ENCODE measurements around the gene PLD6.

DNA sequence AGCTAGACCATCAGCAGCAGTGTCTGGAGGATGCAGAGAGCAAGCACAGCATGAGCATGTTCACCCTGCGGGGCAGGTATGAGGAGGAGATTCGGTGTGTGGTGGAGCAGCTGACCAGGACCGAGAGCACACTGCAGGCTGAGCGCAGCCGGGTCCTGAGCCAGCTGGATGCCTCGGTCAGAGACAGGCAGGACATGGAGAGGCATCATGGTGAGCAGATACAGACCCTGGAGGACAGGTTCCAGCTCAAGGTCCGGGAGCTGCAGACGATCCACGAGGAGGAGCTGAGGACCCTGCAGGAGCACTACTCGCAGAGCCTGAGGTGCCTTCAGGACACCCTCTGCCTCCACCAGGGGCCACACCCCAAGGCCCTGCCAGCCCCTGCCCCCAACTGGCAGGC, 38.8 kb downstream of the PLD6 start:
- TF ChIP-seq, protein P1, sequence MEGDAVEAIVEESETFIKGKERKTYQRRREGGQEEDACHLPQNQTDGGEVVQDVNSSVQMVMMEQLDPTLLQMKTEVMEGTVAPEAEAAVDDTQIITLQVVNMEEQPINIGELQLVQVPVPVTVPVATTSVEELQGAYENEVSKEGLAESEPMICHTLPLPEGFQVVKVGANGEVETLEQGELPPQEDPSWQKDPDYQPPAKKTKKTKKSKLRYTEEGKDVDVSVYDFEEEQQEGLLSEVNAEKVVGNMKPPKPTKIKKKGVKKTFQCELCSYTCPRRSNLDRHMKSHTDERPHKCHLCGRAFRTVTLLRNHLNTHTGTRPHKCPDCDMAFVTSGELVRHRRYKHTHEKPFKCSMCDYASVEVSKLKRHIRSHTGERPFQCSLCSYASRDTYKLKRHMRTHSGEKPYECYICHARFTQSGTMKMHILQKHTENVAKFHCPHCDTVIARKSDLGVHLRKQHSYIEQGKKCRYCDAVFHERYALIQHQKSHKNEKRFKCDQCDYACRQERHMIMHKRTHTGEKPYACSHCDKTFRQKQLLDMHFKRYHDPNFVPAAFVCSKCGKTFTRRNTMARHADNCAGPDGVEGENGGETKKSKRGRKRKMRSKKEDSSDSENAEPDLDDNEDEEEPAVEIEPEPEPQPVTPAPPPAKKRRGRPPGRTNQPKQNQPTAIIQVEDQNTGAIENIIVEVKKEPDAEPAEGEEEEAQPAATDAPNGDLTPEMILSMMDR (IDR thresholded peaks at IDR 0.05; ENCODE audit: insufficient read depth, low read length, poor library complexity, severe bottlenecking), result no peak
- no peak for TF ChIP-seq EZH2phosphoT487 (conservative IDR thresholded peaks at IDR 0.05; ENCODE audit: low read length)
